ENCODE results near the gene SOBP.

DNA sequence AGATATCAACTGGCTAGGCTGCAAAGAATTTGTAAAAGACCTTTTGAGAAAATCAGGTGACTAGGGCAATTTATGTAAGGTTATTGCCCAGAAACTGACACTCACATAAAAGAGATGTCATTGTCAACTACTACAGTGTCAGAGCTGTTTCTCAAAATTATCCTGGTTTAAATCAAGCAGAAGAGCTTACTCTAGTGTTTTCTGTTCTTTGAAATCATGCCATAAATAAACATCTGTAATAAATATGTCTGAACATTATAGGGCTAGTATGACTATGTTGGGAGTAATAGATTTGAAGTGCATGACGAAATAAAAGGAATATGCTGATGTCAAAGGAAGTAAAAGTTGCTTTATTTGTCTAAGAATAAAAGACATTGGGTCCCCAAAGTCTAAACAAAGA is 19.6 kb upstream of the SOBP start:
- TF ChIP-seq, protein P1, sequence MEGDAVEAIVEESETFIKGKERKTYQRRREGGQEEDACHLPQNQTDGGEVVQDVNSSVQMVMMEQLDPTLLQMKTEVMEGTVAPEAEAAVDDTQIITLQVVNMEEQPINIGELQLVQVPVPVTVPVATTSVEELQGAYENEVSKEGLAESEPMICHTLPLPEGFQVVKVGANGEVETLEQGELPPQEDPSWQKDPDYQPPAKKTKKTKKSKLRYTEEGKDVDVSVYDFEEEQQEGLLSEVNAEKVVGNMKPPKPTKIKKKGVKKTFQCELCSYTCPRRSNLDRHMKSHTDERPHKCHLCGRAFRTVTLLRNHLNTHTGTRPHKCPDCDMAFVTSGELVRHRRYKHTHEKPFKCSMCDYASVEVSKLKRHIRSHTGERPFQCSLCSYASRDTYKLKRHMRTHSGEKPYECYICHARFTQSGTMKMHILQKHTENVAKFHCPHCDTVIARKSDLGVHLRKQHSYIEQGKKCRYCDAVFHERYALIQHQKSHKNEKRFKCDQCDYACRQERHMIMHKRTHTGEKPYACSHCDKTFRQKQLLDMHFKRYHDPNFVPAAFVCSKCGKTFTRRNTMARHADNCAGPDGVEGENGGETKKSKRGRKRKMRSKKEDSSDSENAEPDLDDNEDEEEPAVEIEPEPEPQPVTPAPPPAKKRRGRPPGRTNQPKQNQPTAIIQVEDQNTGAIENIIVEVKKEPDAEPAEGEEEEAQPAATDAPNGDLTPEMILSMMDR (IDR thresholded peaks at IDR 0.05): no peak
- TF ChIP-seq POLR2A (IDR thresholded peaks at IDR 0.05): no peak
